ENCODE measurements around the gene WIPF1. TPM values are rescaled to one million over a fixed set of nuclear protein-coding genes. Genes with fewer than 3 reads are reported as not detected.

The WIPF1 gene
- polyA plus RNA-seq, 2 of the 4 experiments (the other 2 are of a cell fraction) = 16.4 to 20.1 TPM

DNA sequence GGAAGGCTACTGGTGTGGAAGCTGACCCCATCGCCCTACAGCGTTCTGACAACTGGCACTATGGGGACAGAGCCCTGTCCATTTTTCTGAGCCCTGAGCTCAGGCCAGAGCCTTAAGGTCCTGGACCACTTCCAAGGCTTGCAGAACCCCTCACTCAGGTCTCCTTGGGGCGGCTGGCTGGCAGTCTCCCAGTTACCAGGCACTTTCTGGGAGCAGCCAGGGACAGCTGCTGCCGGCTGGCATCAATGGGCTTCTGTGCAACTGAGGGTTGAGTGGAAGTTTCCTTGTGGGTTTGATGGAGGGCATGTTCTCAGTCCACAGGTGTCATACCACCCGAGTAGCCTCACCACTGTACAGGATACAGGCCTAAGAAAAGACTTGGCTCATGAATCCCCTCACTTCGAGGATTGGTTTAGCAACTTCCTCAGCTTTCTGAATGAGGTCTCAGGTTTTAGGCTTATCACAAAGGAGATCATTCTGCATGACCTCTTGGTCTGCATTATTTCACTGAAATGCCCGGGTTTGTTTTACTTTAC lies 27.4 kb upstream of the WIPF1 start:
- Histone ChIP-seq H3K9me3 (no peaks in the 10 kb centered on the region), H3K4me1 (peaks cover 18% of the 10 kb centered on the region), H3K4me2 (no peak overlapping the region), H3K27ac (no peak overlapping the region), H3K4me3 (no peak overlapping the region)
- DNase-seq (ENCODE audit: low read depth in 1 of 2, low spot score in 1 of 2) (no peak), FAIRE-seq (no peak), ATAC-seq (no peak)
- TF ChIP-seq MAZ (IDR thresholded peaks at IDR 0.05; ENCODE audit: borderline replicate concordance, low read depth, low read length) = no peak
- POLR2A ChIA-PET = no interaction called here
- CTCF ChIA-PET = interaction anchor here (0.9 kb wide), 1 partner anchor 64 kb away, joined by 4 read pairs; no protein-coding TSS in a partner anchor
- 92% methylated on average over 6 of the region's 7 CpGs for WGBS (ENCODE audit: missing lambda C conversion rate)

DNA sequence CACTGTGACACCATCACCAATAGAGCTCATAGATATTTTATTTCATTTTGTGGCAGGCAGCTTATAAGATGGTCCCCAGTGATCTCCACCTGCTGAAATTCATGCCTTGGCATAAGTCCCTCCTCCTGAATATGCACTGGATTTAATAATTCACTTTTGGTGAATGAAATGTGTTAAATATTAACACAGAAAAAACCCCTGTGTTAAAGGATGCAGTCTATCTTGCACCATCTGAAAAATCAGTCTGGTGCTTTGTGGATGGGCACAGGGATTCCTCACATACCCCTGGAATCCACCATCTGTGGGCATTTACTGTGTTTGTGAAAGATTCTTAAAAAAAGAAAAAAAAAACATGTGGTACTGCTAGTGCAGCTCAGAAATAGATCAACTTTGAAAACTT lies 26.1 kb upstream of the WIPF1 start:
- H3K4me2 ChIP-seq = peak overlapping the region; percentile 51
- H3K4me1 ChIP-seq = peaks cover 18% of the 10 kb centered on the region
- DNase-seq (ENCODE audit: low read depth in 1 of 2, low spot score in 1 of 2) (no peak), ATAC-seq (peak; percentile 24 to 54; a peak in 4 of 6 replicates), FAIRE-seq (no peak)
- H3K4me3 ChIP-seq = no peak overlapping the region
- ChIA-PET CTCF (interaction anchor here (0.8 kb wide), 1 partner anchor 45 kb away, joined by 3 read pairs; no protein-coding TSS in a partner anchor), POLR2A (no interaction called here)
- peak overlapping the region in 1 of 2 experiments; percentile 49; a peak in 3 of 6 replicates for H3K27ac ChIP-seq
- TF ChIP-seq SREBF2 (IDR thresholded peaks at IDR 0.05) = no peak
- no peak for TF ChIP-seq RNF2 (IDR thresholded peaks at IDR 0.05; ENCODE audit: borderline replicate concordance, low read depth)
- TF ChIP-seq KDM5A (IDR thresholded peaks at IDR 0.05) = no peak
- no peak for TF ChIP-seq ELK1 (IDR thresholded peaks at IDR 0.05; ENCODE audit: low read depth, low read length)
- TF ChIP-seq FOSL2 (IDR thresholded peaks at IDR 0.05) = no peak
- TF ChIP-seq FOSL2 (CRISPR knock-in tag; IDR thresholded peaks at IDR 0.05) = no peak
- TF ChIP-seq PHF8 (IDR thresholded peaks at IDR 0.05; ENCODE audit: borderline replicate concordance, low read depth) = no peak
- TF ChIP-seq ZFP36 (IDR thresholded peaks at IDR 0.05; ENCODE audit: borderline replicate concordance, partially characterized antibody) = no peak
- TF ChIP-seq, protein P1, sequence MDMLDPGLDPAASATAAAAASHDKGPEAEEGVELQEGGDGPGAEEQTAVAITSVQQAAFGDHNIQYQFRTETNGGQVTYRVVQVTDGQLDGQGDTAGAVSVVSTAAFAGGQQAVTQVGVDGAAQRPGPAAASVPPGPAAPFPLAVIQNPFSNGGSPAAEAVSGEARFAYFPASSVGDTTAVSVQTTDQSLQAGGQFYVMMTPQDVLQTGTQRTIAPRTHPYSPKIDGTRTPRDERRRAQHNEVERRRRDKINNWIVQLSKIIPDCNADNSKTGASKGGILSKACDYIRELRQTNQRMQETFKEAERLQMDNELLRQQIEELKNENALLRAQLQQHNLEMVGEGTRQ (IDR thresholded peaks at IDR 0.05) = no peak
- no peak for TF ChIP-seq TP53 (CRISPR knock-in tag; IDR thresholded peaks at IDR 0.05)
- no peak for TF ChIP-seq HOXA7 (CRISPR knock-in tag; IDR thresholded peaks at IDR 0.05)
- TF ChIP-seq, protein P2, sequence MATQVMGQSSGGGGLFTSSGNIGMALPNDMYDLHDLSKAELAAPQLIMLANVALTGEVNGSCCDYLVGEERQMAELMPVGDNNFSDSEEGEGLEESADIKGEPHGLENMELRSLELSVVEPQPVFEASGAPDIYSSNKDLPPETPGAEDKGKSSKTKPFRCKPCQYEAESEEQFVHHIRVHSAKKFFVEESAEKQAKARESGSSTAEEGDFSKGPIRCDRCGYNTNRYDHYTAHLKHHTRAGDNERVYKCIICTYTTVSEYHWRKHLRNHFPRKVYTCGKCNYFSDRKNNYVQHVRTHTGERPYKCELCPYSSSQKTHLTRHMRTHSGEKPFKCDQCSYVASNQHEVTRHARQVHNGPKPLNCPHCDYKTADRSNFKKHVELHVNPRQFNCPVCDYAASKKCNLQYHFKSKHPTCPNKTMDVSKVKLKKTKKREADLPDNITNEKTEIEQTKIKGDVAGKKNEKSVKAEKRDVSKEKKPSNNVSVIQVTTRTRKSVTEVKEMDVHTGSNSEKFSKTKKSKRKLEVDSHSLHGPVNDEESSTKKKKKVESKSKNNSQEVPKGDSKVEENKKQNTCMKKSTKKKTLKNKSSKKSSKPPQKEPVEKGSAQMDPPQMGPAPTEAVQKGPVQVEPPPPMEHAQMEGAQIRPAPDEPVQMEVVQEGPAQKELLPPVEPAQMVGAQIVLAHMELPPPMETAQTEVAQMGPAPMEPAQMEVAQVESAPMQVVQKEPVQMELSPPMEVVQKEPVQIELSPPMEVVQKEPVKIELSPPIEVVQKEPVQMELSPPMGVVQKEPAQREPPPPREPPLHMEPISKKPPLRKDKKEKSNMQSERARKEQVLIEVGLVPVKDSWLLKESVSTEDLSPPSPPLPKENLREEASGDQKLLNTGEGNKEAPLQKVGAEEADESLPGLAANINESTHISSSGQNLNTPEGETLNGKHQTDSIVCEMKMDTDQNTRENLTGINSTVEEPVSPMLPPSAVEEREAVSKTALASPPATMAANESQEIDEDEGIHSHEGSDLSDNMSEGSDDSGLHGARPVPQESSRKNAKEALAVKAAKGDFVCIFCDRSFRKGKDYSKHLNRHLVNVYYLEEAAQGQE (IDR thresholded peaks at IDR 0.05) = no peak
- no peak for TF ChIP-seq JUNB (IDR thresholded peaks at IDR 0.05)
- TF ChIP-seq NPAS2 (CRISPR knock-in tag; IDR thresholded peaks at IDR 0.05; ENCODE audit: borderline replicate concordance) = no peak
- no peak for TF ChIP-seq FOXS1 (CRISPR knock-in tag; IDR thresholded peaks at IDR 0.05)
- TF ChIP-seq FOSB (CRISPR knock-in tag; IDR thresholded peaks at IDR 0.05) = no peak
- no peak for TF ChIP-seq RCOR1 (IDR thresholded peaks at IDR 0.05; ENCODE audit: low read depth, low read length)
- no peaks in the 10 kb centered on the region for H3K9me3 ChIP-seq

All from A549 (cell line).